GM19397 (cell line): ENCODE data around the gene SCYL1.
A peak's percentile ranks its signal among the peaks of the same experiment; 100 is the strongest.
"Not testable (repeated sequence)": the region's sequence is repeated elsewhere in the genome, so short reads cannot be mapped to it uniquely, and the experiment has no call there.

ENCODE experiments used
- ATAC-seq: cut with Tn5 transposase; IDR thresholded peaks from one replicate; pipeline ENCODE4 v1.9.1; 2021; ENCODE audit warnings: mild to moderate bottlenecking, moderate library complexity; ENCODE audit not compliant: unreplicated experiment

Gene SCYL1

DNA sequence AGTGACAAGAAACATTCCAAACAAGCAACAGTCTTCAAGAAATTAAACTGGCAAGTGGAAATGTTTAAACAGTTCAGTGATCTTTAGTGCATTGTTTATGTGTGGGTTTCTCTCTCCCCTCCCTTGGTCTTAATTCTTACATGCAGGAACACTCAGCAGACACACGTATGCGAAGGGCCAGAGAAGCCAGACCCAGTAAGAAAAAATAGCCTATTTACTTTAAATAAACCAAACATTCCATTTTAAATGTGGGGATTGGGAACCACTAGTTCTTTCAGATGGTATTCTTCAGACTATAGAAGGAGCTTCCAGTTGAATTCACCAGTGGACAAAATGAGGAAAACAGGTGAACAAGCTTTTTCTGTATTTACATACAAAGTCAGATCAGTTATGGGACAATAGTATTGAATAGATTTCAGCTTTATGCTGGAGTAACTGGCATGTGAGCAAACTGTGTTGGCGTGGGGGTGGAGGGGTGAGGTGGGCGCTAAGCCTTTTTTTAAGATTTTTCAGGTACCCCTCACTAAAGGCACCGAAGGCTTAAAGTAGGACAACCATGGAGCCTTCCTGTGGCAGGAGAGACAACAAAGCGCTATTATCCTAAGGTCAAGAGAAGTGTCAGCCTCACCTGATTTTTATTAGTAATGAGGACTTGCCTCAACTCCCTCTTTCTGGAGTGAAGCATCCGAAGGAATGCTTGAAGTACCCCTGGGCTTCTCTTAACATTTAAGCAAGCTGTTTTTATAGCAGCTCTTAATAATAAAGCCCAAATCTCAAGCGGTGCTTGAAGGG, 20.0 kb upstream of the SCYL1 start:
- ATAC-seq: no peak

DNA sequence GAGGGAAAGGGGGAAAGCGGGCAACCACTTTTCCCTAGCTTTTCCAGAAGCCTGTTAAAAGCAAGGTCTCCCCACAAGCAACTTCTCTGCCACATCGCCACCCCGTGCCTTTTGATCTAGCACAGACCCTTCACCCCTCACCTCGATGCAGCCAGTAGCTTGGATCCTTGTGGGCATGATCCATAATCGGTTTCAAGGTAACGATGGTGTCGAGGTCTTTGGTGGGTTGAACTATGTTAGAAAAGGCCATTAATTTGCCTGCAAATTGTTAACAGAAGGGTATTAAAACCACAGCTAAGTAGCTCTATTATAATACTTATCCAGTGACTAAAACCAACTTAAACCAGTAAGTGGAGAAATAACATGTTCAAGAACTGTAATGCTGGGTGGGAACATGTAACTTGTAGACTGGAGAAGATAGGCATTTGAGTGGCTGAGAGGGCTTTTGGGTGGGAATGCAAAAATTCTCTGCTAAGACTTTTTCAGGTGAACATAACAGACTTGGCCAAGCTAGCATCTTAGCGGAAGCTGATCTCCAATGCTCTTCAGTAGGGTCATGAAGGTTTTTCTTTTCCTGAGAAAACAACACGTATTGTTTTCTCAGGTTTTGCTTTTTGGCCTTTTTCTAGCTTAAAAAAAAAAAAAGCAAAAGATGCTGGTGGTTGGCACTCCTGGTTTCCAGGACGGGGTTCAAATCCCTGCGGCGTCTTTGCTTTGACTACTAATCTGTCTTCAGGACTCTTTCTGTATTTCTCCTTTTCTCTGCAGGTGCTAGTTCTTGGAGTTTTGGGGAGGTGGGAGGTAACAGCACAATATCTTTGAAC, 19.2 kb upstream of the SCYL1 start:
- no peak for ATAC-seq

DNA sequence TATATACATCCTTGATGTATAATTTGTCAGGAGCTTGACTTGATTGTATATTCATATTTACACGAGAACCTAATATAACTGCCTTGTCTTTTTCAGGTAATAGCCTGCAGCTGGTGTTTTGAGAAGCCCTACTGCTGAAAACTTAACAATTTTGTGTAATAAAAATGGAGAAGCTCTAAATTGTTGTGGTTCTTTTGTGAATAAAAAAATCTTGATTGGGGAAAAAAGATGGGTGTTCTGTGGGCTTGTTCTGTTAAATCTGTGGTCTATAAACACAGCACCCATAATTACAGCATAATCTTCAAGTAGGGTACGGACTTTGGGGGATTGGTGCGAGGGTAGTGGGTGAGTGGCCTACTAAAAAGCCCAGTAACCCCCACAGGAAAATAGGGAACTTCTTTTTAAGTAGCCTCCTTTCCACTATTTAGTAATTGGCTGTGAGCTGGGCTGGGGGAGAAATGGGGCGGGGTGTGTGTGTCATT, 18.6 kb upstream of the SCYL1 start:
- ATAC-seq: no peak

- peak; percentile 27 for ATAC-seq
Observed at GRCh38 chr11:65506772-65507505, 17.9 kb upstream of the SCYL1 start.

DNA sequence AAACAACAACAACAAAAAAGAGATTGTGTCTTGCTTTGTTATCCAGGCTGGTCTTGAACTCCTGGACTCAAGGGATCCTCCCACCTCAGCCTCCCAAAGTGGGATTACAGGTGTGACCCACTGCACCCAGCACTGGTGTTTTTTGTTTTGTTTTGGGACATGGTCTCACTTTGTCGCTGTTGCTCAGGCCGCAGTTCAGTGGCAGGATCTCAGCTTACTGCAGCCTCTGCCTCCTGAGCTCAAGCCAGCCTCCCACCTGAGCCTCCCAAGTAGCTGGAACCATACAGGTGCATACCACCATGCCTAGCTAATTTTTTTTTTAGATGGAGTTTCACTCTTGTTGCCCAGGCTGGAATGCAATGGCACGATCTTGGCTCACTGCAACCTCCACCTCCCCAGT, 12.6 kb upstream of the SCYL1 start:
- not testable (repeated sequence) for ATAC-seq

DNA sequence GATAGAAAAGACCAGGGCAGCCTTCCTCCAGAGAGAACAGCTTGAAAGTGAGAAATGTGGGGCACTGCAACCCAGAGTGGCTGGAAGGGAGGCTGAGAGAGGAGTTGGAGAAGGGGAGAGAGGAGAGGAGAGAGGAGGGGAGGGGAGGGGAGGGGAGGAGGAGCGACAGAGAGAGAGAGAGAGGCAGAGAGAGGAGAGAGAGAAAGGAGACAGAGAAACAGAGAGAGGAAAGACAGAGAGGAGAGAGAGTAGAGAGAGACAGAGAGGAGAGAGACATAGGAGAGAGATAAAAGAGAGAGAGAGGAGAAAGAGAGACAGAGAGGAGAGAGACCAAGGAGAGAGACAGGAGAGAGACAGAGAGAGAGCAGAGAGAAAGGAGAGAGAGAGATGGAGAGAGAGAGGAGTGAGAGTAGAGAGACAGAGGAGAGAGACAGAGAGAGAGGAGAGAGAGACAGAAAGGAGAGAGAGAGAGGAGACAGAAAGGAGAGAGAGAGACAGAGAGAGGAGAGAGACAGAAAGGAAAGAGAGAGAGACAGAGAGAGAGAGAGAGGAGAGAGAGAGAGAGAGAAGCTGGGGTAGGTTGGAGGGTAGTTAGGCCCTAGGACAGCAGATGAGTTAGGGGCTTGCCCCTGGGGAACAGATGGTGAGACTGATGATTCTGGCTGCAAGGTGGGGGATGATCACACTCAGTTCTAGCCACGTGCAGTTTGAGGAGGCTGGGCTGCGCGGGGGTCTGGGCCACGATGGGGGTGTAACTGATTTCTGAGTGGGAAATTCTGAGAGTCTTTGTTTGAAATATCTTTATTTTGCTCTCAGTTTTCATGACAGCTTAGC, 8.5 kb upstream of the SCYL1 start:
- ATAC-seq: no peak

- not testable (repeated sequence) for ATAC-seq
Observed at GRCh38 chr11:65518941-65519549, 5.8 kb upstream of the SCYL1 start.

DNA sequence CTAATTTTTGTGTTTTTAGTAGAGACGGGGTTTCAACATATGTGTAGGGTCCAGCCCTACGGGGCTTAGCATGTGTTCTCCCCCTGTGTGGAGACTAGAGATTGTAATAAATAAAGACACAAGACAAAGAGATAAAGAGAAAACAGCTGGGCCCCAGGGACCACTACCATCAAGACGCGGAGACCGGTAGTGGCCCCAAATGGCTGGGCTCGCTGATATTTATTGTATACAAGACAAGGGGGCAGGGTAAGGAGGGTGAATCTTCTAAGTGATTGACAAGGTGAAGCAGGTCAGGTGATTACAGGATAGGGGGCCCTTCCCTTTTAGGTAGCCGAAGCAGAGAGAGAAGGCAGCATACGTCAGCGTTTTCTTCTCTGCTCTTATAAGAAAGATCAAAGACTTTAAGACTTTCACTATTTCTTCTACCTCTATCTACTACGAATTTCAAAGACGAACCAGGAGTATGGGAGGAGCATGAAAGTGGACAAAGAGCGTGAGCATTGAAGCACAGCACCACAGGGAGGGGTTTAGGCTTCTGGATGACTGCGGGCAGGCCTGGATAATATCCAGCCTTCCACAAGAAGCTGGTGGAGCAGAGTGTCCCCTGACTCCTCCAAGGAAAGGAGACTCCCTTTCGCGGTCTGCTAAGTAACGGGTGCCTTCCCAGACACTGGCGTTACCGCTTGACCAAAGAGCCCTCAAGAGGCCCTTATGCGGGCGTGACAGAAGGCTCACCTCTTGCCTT, 2.9 kb upstream of the SCYL1 start:
- ATAC-seq: not testable (repeated sequence)

DNA sequence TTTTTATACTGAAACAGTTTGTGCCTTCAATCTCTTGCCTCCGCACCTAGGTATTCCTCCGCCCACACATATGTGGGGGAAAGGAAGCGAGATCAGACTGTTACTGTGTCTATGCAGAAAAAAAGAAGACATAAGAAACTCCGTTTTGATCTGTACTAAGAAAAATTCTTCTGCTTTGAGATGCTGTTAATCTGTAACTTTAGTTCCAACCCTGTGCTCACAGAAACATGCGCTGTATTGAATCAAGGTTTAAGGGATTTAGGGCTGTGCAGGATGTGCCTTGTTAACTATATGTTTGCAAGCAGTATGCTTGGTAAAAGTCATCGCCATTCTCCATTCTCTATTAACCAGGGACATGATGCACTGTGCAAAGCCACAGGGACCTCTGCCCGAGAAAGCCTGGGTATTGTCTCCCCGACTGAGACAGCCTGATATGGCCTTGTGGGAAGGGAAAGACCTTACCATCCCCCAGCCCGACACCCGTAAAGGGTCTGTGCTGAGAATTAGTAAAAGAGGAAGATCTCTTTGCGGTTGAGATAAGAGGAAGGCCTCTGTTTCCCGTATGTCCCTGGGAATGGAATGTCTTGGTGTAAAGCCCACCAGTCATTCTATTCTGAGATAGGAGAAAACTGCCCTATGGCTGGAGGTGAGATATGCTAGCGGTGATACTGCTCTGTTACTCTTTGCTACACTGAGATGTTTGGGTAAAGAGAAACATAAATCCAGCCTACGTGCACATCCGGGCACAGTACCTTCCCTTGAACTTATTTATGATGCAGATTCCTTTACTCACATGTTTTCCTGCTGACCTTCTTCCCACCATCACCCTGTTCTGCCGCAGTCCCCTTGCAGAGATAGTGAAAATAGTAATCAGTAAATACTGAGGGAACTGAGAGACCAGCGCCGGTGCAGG, 1.9 kb upstream of the SCYL1 start:
- not testable (repeated sequence) for ATAC-seq

DNA sequence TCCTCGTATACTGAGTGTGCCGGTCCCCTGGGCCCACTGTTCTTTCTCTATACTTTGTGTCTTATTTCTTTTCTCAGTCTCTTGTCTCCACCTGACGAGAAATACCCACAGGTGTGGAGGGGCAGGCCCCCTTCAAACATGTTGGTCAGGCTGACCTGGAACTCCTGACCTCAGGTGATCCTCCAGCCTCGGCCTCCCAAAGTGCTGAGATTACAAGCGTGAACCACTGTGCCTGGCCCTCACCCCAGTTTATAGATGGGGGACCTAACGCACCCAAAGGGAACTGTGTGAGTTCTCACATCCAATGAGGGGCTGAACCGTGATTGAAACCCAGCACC, 1.3 kb upstream of the SCYL1 start:
- ATAC-seq: not testable (repeated sequence)

- no peak for ATAC-seq
Observed at GRCh38 chr11:65524014-65524740, 706 bp upstream of the SCYL1 start.

DNA sequence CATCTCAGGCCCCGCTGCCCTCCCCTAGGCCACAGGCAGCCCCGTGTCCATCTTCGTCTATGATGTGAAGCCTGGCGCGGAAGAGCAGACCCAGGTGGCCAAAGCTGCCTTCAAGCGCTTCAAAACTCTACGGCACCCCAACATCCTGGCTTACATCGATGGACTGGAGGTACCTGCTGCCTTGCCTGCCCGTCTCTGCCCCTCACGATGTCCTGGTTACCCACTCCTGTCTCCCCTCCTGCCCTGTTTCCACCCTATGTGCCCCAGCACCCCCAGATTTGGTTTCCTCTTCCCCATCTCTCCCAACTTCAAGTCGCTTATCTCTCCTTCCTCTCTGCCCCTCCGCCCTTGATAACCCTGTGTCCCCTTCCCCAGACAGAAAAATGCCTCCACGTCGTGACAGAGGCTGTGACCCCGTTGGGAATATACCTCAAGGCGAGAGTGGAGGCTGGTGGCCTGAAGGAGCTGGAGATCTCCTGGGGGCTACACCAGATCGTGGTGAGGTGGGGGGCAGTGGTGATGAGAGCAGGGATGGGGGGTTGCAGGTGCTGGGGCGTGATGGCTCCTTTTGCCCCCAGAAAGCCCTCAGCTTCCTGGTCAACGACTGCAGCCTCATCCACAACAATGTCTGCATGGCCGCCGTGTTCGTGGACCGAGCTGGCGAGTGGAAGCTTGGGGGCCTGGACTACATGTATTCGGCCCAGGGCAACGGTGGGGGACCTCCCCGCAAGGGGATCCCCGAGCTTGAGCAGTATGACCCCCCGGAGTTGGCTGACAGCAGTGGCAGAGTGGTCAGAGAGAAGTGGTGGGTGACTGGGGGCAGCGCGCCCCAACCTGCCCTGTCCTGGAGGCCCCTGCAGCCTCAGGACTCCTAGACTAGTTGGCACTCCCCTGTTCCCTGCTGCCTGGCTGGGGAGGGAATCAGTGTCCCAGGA, 930 bp downstream of the SCYL1 start:
- no peak for ATAC-seq

GRCh38 chr11:65526744-65527143, 1.9 kb downstream of the SCYL1 start:
- no peak for ATAC-seq

DNA sequence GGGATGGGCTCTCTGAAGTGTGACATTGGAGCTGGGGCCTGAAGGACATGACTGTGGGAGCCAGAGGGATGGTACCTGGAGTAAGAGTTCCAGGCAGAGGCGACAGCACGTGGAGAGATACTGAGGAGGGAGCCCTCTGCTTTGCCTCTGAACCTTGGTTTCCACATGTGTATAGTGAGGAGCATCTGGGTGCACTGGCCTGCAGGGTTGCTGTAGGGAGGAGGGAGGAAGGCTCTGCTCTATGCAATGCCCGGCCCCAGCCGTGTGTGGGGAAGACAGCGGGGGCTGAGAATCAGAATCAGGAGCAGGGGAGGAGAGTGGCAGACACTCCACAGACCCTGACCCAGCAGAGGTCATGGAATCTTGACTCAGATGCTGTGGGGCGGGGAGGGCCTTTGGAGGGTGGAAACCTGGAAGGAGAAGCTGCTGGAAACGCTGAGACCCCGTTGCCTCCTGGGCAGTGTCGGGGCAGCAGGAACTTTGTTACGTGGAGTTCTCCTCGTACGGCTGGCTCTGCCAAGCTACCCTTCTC, 4.0 kb downstream of the SCYL1 start:
- no peak for ATAC-seq

DNA sequence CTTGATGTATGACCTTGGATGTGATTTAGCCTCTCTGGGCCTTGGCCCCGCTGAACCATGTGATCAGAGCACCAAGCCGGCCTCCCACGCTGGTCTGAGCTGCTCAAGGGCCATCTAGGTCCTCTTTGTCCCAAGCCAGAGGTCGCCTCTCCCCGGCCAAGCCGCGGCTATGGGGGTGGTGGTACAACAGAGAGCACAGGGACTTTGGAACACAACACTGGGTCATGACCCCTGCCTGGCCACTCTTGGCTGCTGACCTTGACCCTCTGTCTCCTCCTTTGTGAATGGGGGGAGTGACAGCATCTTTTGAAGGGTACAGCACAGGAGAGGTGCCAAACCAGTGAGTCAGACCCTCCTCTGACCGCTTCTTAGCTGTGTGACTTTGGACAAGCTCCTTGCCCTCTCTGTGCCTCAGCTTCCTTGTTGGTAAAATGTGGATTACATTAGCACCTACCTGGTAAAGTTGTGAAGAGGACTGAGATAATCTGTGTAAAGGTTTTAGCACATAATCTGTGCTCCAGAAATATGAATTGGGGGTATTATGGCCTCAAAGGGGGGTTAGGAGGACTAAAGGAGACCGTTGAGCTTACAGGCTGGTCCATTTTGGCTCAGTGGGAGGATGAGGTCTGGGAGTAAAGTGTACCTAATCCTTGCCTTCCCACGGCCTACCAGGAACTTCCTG, 4.7 kb downstream of the SCYL1 start:
- ATAC-seq: no peak

DNA sequence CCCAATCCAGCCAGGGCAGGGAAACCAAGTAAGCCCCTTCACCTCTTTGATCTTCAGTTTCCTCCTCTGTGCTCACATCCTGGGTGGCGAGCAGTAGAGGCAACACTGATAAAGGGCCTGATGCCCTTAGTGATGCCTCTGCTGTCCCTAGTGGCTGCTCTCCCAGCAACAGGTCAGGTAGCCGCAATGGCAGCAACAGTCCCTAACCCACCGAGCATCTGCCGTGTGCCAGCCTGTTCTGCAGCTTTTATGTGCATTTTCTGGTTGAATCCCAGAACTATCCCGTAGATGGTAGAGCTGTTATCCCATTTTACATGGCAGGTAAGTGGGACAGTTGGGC, 5.2 kb downstream of the SCYL1 start:
- no peak for ATAC-seq
